OCI-LY7 (cell line): ENCODE results near the gene FHIT. TPM values are rescaled to one million over a fixed set of nuclear protein-coding genes. Genes with fewer than 3 reads are reported as not detected.

ENCODE experiments used
- BruUV-seq: library from RNA; stranded (reverse); fragments of 400-500 nt; replicated peaks from 2 replicates; lab custom pipeline; 2021; lab: Mats Ljungman, UMichigan
- CTCF ChIA-PET: fragments of 300-600 bp; sonication (Branson Sonifier 250); formaldehyde crosslinking; loops from one replicate; lab custom pipeline; 2022; ENCODE audit warnings: antibody characterized with exemption; ENCODE audit not compliant: unreplicated experiment; lab: Charles Lee
- POLR2A ChIA-PET: fragments of 300-600 bp; sonication (Branson Sonifier 250); formaldehyde crosslinking; loops from one replicate; lab custom pipeline; 2022; ENCODE audit warnings: antibody characterized with exemption; lab: Charles Lee
- DNase-seq: peaks from one replicate; pipeline ENCODE4 v3.0.0-alpha.2; 2015; ENCODE audit warnings: low spot score
- H2AFZ ChIP-seq: fragments of 200-600 bp; sonication (generic), shearing (Covaris generic); 2 replicates; pipeline ENCODE4 v1.6.1; 2014; ENCODE audit warnings: mild to moderate bottlenecking, antibody characterized with exemption, low read length, moderate library complexity
- H3K27ac ChIP-seq: fragments of 200-600 bp; sonication (generic); 2 replicates; pipeline ENCODE4 v1.5.1; 2014; ENCODE audit warnings: mixed run types, low read depth, mild to moderate bottlenecking, moderate library complexity, low read length, inconsistent platforms; ENCODE audit not compliant: poor library complexity, severe bottlenecking
- H3K36me3 ChIP-seq: fragments of 200-600 bp; sonication (generic); 2 replicates; pipeline ENCODE4 v1.6.1; 2014; ENCODE audit warnings: mild to moderate bottlenecking, antibody characterized with exemption, low read length, moderate library complexity, mixed read lengths; ENCODE audit not compliant: insufficient read depth
- H3K4me1 ChIP-seq: fragments of 200-600 bp; sonication (generic); 2 replicates; pipeline ENCODE4 v1.5.1; 2014; ENCODE audit warnings: mild to moderate bottlenecking, low read length; ENCODE audit not compliant: insufficient read depth, poor library complexity, severe bottlenecking
- H3K4me2 ChIP-seq: fragments of 200-600 bp; sonication (generic); 2 replicates; pipeline ENCODE4 v1.6.1; 2014; ENCODE audit warnings: mild to moderate bottlenecking, low read length
- H3K4me3 ChIP-seq: fragments of 200-600 bp; sonication (generic); 2 replicates; pipeline ENCODE4 v1.5.1; 2014; ENCODE audit warnings: mild to moderate bottlenecking, low read depth, low read length; ENCODE audit not compliant: poor library complexity, severe bottlenecking
- H3K79me2 ChIP-seq: fragments of 200-600 bp; sonication (generic); 2 replicates; pipeline ENCODE4 v1.6.1; 2016; ENCODE audit warnings: low read depth, mild to moderate bottlenecking, low read length, moderate library complexity, mixed read lengths; ENCODE audit not compliant: insufficient read depth
- H3K9me2 ChIP-seq: fragments of 200-600 bp; sonication (generic); 2 replicates; pipeline ENCODE4 v1.6.1; 2016; ENCODE audit warnings: mild to moderate bottlenecking, low read length, mixed read lengths; ENCODE audit not compliant: insufficient read depth
- H3K9me3 ChIP-seq: fragments of 200-600 bp; sonication (generic); 2 replicates; pipeline ENCODE4 v1.6.1; 2014; ENCODE audit warnings: mild to moderate bottlenecking, mixed run types, low read length, mixed read lengths
- H4K20me1 ChIP-seq: fragments of 200-600 bp; sonication (generic); 2 replicates; pipeline ENCODE4 v1.6.1; 2014; ENCODE audit warnings: mild to moderate bottlenecking, antibody characterized with exemption, low read length, moderate library complexity, mixed read lengths; ENCODE audit not compliant: insufficient read depth
- EZH2phosphoT487 ChIP-seq: fragments of 200-600 bp; sonication (generic); IDR thresholded peaks from 2 replicates; pipeline ENCODE4 v1.6.1; 2018; ENCODE audit warnings: low read depth, borderline replicate concordance, mild to moderate bottlenecking, mixed run types, antibody characterized with exemption, low read length, moderate library complexity, mixed read lengths
- intact Hi-C: fragments of 100-400 bp; cut with micrococcal nuclease; formaldehyde crosslinking; loops from one replicate; pipeline ENCODE4 v1.10.0; 2022; ENCODE audit not compliant: unreplicated experiment
- total RNA-seq, 2 experiments: library from RNA; depleted of rRNA in 1 of 2; stranded (reverse); fragments of >200 nt in 1 of 2; shearing (Covaris generic) in 1 of 2; gene quantifications; 2 replicates each; pipeline ENCODE4 v1.2.3, GENCODE V29; 2014 to 2022
- TF ChIP-seq, protein P1 (sequence below): fragments of 200-600 bp; sonication (generic); conservative IDR thresholded peaks from 2 replicates; pipeline ENCODE4 v1.5.1; 2014; ENCODE audit warnings: mild to moderate bottlenecking, antibody characterized with exemption, low read length, moderate library complexity, mixed read lengths

FHIT gene
- total RNA-seq, 2 experiments from 2014 or later, result 5.0 to 10.9 TPM

DNA sequence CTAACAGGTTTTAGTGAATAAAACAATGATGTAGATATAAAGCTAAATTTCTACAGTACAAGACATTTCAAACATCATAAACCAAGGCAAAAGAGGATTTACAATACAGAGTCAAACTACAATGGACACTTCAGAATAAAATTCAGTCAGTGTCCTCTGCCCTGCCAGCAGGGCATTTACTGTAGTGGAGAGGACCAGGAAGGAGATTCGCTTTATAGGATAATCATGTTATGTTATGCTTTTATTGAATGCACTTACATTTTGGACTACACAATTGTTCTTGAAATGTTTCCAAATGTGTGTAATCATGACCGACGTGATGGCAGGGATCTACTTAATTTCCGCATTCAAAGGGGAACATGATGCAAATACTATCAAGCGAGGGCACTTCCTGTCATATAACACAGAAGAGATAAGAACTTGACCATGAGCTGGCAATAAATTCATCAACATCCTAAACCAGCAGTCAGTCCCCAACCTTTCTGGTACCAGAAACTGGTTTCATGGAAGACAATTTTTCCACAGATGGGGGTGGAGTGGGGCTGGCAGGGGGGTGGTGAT, 925.6 kb downstream of the FHIT start:
- CTCF ChIA-PET, result no interaction called here
- no peaks in the 10 kb centered on the region for H3K36me3 ChIP-seq
- no peak overlapping the region for H3K27ac ChIP-seq

DNA sequence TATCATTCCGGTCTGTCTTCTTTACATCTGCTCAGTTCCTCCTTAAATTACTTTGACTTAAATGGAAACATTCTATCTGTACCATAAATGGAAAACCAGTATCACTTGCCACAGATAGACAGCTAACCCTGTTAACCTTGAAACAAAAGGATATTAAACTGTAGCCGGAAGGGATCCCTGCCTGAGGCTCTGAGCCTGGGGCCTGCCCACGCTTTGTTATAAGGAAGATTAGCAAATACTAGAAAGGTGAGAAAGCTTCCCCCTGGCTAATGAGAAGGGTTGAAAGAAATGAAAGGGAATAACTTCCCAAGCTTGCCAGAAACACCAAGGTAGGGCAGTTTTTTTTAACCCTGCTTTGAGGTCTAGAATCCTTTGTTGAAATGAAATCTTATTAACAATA, 927.6 kb downstream of the FHIT start:
- CTCF ChIA-PET, result no interaction called here

More for the DNA sequence above, 925.6 kb downstream of the FHIT start:
- intact Hi-C loops, result no loop called here
- DNase-seq, result no peak
- no peak overlapping the region for H3K4me2 ChIP-seq
- TF ChIP-seq, protein P1, sequence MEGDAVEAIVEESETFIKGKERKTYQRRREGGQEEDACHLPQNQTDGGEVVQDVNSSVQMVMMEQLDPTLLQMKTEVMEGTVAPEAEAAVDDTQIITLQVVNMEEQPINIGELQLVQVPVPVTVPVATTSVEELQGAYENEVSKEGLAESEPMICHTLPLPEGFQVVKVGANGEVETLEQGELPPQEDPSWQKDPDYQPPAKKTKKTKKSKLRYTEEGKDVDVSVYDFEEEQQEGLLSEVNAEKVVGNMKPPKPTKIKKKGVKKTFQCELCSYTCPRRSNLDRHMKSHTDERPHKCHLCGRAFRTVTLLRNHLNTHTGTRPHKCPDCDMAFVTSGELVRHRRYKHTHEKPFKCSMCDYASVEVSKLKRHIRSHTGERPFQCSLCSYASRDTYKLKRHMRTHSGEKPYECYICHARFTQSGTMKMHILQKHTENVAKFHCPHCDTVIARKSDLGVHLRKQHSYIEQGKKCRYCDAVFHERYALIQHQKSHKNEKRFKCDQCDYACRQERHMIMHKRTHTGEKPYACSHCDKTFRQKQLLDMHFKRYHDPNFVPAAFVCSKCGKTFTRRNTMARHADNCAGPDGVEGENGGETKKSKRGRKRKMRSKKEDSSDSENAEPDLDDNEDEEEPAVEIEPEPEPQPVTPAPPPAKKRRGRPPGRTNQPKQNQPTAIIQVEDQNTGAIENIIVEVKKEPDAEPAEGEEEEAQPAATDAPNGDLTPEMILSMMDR, result no peak
- no TSS peak for BruUV-seq
- H4K20me1 ChIP-seq, result no peaks in the 10 kb centered on the region
- no peaks in the 10 kb centered on the region for H3K79me2 ChIP-seq
- POLR2A ChIA-PET, result no interaction called here
- no peak overlapping the region for H2AFZ ChIP-seq
- H3K9me3 ChIP-seq, result no peaks in the 10 kb centered on the region
- H3K4me1 ChIP-seq, result no peaks in the 10 kb centered on the region
- no peak overlapping the region for H3K4me3 ChIP-seq
- H3K9me2 ChIP-seq, result no peaks in the 10 kb centered on the region

DNA sequence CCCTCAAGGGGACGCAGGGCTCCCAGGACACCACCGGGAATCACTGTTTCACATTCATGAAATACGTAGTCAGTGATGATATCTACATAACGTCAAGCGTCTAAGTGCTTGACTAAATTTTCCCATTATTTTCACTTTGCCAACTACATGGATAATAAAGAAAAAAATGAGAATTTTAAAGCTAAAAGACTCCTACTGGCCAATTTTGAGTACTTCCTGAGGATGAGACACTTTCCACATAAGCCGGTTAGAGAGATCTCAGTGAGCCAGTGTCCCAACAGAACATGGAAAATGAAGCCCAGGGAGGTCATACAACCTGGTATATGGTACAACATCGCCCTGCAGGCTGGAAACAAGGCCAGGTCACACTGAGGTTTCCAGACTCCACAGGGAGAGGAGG, 928.1 kb downstream of the FHIT start:
- no peak for DNase-seq
- TF ChIP-seq, protein P1, result no peak
- TF ChIP-seq EZH2phosphoT487, result no peak
- Histone ChIP-seq H2AFZ (no peak overlapping the region), H3K4me2 (no peak overlapping the region), H4K20me1 (no peaks in the 10 kb centered on the region), H3K4me3 (no peak overlapping the region), H3K9me3 (no peaks in the 10 kb centered on the region), H3K27ac (no peak overlapping the region), H3K79me2 (no peaks in the 10 kb centered on the region), H3K36me3 (no peaks in the 10 kb centered on the region), H3K4me1 (no peaks in the 10 kb centered on the region), H3K9me2 (no peaks in the 10 kb centered on the region)
- ChIA-PET POLR2A (no interaction called here), CTCF (no interaction called here)
- intact Hi-C loops, result no loop called here
- no TSS peak for BruUV-seq

More for the DNA sequence above, 927.6 kb downstream of the FHIT start:
- H4K20me1 ChIP-seq, result no peaks in the 10 kb centered on the region
- DNase-seq, result no peak
- no peak overlapping the region for H3K27ac ChIP-seq
- no peak overlapping the region for H2AFZ ChIP-seq
- TF ChIP-seq EZH2phosphoT487, result no peak
- TF ChIP-seq, protein P1, result no peak
- POLR2A ChIA-PET, result no interaction called here
- H3K9me3 ChIP-seq, result no peaks in the 10 kb centered on the region
- H3K36me3 ChIP-seq, result no peaks in the 10 kb centered on the region
- H3K4me3 ChIP-seq, result no peak overlapping the region
- H3K9me2 ChIP-seq, result no peaks in the 10 kb centered on the region
- H3K4me2 ChIP-seq, result no peak overlapping the region
- intact Hi-C loops, result no loop called here
- no peaks in the 10 kb centered on the region for H3K79me2 ChIP-seq
- no peaks in the 10 kb centered on the region for H3K4me1 ChIP-seq
- no TSS peak for BruUV-seq
